Left ventricle myocardium inferior (tissue), 1 donor: Measurements from ENCODE around the gene LHX2. TPM values are rescaled to one million over a fixed set of nuclear protein-coding genes. Genes with fewer than 3 reads are reported as not detected.
A peak's percentile ranks its signal among the peaks of the same experiment; 100 is the strongest.

Source experiments
- DNase-seq: peaks from one replicate; pipeline ENCODE4 v3.0.0-alpha.2; 2020
- H3K27ac ChIP-seq: fragments of 200-600 bp; replicated peaks from 2 replicates; pipeline ENCODE4 v1.8.0; 2021
- H3K27me3 ChIP-seq: fragments of 200-600 bp; 2 replicates; pipeline ENCODE4 v1.8.0; 2021; ENCODE audit warnings: low read depth
- H3K36me3 ChIP-seq: fragments of 200-600 bp; 2 replicates; pipeline ENCODE4 v1.8.0; 2021
- H3K4me1 ChIP-seq: fragments of 200-600 bp; 2 replicates; pipeline ENCODE4 v1.8.0; 2021
- H3K4me3 ChIP-seq: fragments of 200-600 bp; 2 replicates; pipeline ENCODE4 v1.8.0; 2021; ENCODE audit warnings: mild to moderate bottlenecking, moderate library complexity
- H3K9me3 ChIP-seq: fragments of 200-600 bp; replicated peaks from 2 replicates; pipeline ENCODE4 v1.8.0; 2021
- CTCF ChIP-seq: fragments of 200-600 bp; IDR thresholded peaks from 2 replicates; pipeline ENCODE4 v1.8.0; 2021; ENCODE audit warnings: antibody characterized with exemption, mild to moderate bottlenecking, borderline replicate concordance
- intact Hi-C: fragments of 100-400 bp; cut with micrococcal nuclease; formaldehyde crosslinking; loops from one replicate; pipeline ENCODE4 v1.11.0; 2022
- total RNA-seq: library from RNA; stranded (reverse); fragmentation: NEBNext Ultra II Directional; extraction: Animal tissue kit (Norgen Biotek cat#: 25700); gene quantifications from one replicate; pipeline ENCODE4 v1.2.1, GENCODE V29; 2021
- donor health status: DM: no; HTN: yes; CAD: no; lungs with severe emphysema.

LHX2 gene
- total RNA-seq, 1 donor from 2014 or later = not detected

- intact Hi-C loops = no loop called here
- no peak for TF ChIP-seq CTCF
- no peak overlapping the region for H3K4me3 ChIP-seq
- no peak overlapping the region for H3K27ac ChIP-seq
- no peak for DNase-seq
- H3K27me3 ChIP-seq = peaks cover 98% of the 10 kb centered on the region
- peaks cover 20% of the 10 kb centered on the region for H3K4me1 ChIP-seq
- no peaks in the 10 kb centered on the region for H3K9me3 ChIP-seq
- no peaks in the 10 kb centered on the region for H3K36me3 ChIP-seq
These were observed 26.7 kb downstream of the LHX2 start for GRCh38 chr9:124038239-124038638.

GRCh38 chr9:124038790-124039633, 27.4 kb downstream of the LHX2 start:
- no peak overlapping the region for H3K4me3 ChIP-seq
- H3K36me3 ChIP-seq = no peaks in the 10 kb centered on the region
- H3K4me1 ChIP-seq = peaks cover 20% of the 10 kb centered on the region
- intact Hi-C loops = no loop called here
- peaks cover 98% of the 10 kb centered on the region for H3K27me3 ChIP-seq
- no peaks in the 10 kb centered on the region for H3K9me3 ChIP-seq
- no peak for TF ChIP-seq CTCF
- DNase-seq = no peak
- no peak overlapping the region for H3K27ac ChIP-seq

GRCh38 chr9:124040186-124040931, 28.8 kb downstream of the LHX2 start:
- Histone ChIP-seq H3K27ac (no peak overlapping the region), H3K27me3 (peaks cover 93% of the 10 kb centered on the region)

GRCh38 chr9:124040935-124041816, 29.6 kb downstream of the LHX2 start:
- Histone ChIP-seq H3K4me1 (peaks cover 33% of the 10 kb centered on the region), H3K27ac (no peak overlapping the region), H3K9me3 (no peaks in the 10 kb centered on the region), H3K4me3 (peak overlapping the region; percentile 63), H3K27me3 (peaks cover 84% of the 10 kb centered on the region), H3K36me3 (no peaks in the 10 kb centered on the region)
- TF ChIP-seq CTCF = peak; percentile 96
- DNase-seq = peak; percentile 62
- intact Hi-C loops = loop anchor here (5.0 to 10.0 kb wide), 2 partner anchors 496 to 639 kb away; no protein-coding TSS in a partner anchor

More at GRCh38 chr9:124040186-124040931, 28.8 kb downstream of the LHX2 start:
- Histone ChIP-seq H3K4me3 (peak overlapping the region; percentile 63), H3K9me3 (no peaks in the 10 kb centered on the region), H3K36me3 (no peaks in the 10 kb centered on the region), H3K4me1 (peaks cover 27% of the 10 kb centered on the region)
- DNase-seq = no peak
- no peak for TF ChIP-seq CTCF
- intact Hi-C loops = loop anchor here (5.0 to 10.0 kb wide), 2 partner anchors 496 to 638 kb away; no protein-coding TSS in a partner anchor

- H3K36me3 ChIP-seq = no peaks in the 10 kb centered on the region
- peaks cover 33% of the 10 kb centered on the region for H3K4me1 ChIP-seq
- DNase-seq = no peak
- intact Hi-C loops = loop anchor here (5.0 to 10.0 kb wide), 2 partner anchors 497 to 639 kb away; no protein-coding TSS in a partner anchor
- H3K27me3 ChIP-seq = peaks cover 78% of the 10 kb centered on the region
- H3K4me3 ChIP-seq = no peak overlapping the region
- TF ChIP-seq CTCF = no peak
- H3K9me3 ChIP-seq = no peaks in the 10 kb centered on the region
- H3K27ac ChIP-seq = no peak overlapping the region
These were observed 30.2 kb downstream of the LHX2 start for GRCh38 chr9:124041817-124042116.
